ENCODE data around the gene KCNMA1.

DNA sequence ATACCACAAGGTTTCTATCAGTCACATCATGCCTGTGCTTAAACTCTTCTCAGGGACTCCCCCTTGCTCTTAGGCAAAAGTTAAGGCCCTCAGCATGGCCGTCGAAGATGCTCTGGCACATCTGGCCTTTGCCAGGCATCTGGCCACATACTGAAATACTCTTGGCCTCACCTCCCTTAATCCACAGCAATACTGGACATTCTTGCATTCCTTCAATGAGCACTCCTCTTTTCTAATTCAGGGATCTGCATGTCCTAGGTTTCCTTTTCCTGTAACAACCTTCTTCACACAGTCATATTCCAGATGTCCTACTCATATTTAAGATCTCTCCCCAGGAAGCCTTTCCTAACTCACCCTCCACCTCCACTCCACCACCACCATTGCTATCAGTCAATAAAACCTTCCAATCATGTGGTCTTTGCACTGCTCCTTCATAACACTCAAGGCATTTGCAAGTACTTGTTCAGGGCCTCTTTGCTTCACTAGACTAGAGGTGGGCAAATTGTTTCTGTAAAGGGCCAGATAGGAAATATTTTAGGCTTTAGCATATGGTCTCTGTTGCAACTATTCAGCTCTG is 216.6 kb downstream of the KCNMA1 start:
- TF ChIP-seq CTCF (IDR thresholded peaks at IDR 0.05) (no peak), EP300 (IDR thresholded peaks at IDR 0.05) (no peak)
